HepG2 (cell line): ENCODE results near the gene SLC30A4. TPM values are rescaled to one million over a fixed set of nuclear protein-coding genes. Genes with fewer than 3 reads are reported as not detected.

ENCODE experiments used
- ATAC-seq: fragments of 200-7000 bp; cut with Tn5 transposase; 3 replicates; pipeline ENCODE4 v1.9.1; 2020; ENCODE audit warnings: mild to moderate bottlenecking, moderate library complexity
- BruUV-seq: library from RNA; stranded (reverse); fragments of 400-500 nt; replicated peaks from 2 replicates; lab custom pipeline; 2021; lab: Mats Ljungman, UMichigan
- CTCF ChIA-PET: fragments of 300-600 bp; formaldehyde crosslinking; extraction: SDS; loops from one replicate; lab custom pipeline; 2021; ENCODE audit warnings: low total read pairs, inconsistent platforms, low intra/inter-chr PET ratio; lab: Yijun Ruan, JAX
- POLR2A ChIA-PET: fragments of 350-600 bp; sonication (Branson Sonifier 250); formaldehyde crosslinking; loops from one replicate; lab custom pipeline; 2020; ENCODE audit warnings: antibody characterized with exemption, inconsistent platforms; lab: Yijun Ruan, JAX
- DNase-seq: peaks from one replicate; pipeline ENCODE4 v3.0.0-alpha.2; 2015; ENCODE audit warnings: low spot score
- FAIRE-seq: peaks from 3 replicates; lab custom pipeline; 2011; peaks lifted over from hg19 to GRCh38; lab: Jason Lieb, UNC
- H2AFZ ChIP-seq: one replicate; pipeline ENCODE4 v1.6.1; 2011; ENCODE audit warnings: low read length, inconsistent platforms
- H3K27ac ChIP-seq: fragments of 300-600 bp; 3 replicates; pipeline ENCODE4 v1.8.0; 2011; ENCODE audit warnings: mixed run types, mild to moderate bottlenecking, mixed read lengths, low read length, inconsistent platforms; ENCODE audit not compliant: insufficient read depth; ENCODE audit errors: extremely low read length
- H3K27me3 ChIP-seq, 2 experiments: fragments of 200-600 bp in 1 of 2; 2 replicates in 1 of 2; 3 replicates in 1 of 2; pipeline versions ENCODE4 v1.6.0 to v1.8.0; 2011; ENCODE audit warnings: low read length in 2 of 2, mild to moderate bottlenecking in 2 of 2, moderate library complexity in 2 of 2, inconsistent platforms in 1 of 2; ENCODE audit not compliant: insufficient read depth in 2 of 2, control insufficient read depth in 1 of 2
- H3K36me3 ChIP-seq, 2 experiments: fragments of 200-600 bp in 1 of 2; replicated peaks in 1 of 2; 2 replicates in 1 of 2; 3 replicates in 1 of 2; pipeline versions ENCODE4 v1.5.1 to v1.8.0; 2011; ENCODE audit warnings: low read length in 2 of 2, inconsistent platforms in 1 of 2; ENCODE audit not compliant: insufficient read depth in 2 of 2, control insufficient read depth in 1 of 2
- H3K4me1 ChIP-seq: 2 replicates; pipeline ENCODE4 v1.5.1; 2012; ENCODE audit warnings: low read length, inconsistent platforms; ENCODE audit not compliant: insufficient read depth
- H3K4me2 ChIP-seq: 2 replicates; pipeline ENCODE4 v1.6.0; 2011; ENCODE audit warnings: low read depth, low read length, inconsistent platforms
- H3K4me3 ChIP-seq, 3 experiments: fragments of 200-600 bp in 1 of 3; sonication (generic), shearing (Covaris generic) in 1 of 3; replicated peaks in 1 of 3; 2 replicates each; pipeline ENCODE4 v1.5.1; 2011 to 2016; ENCODE audit warnings: low read length in 3 of 3, inconsistent platforms in 2 of 3, low read depth in 2 of 3, mild to moderate bottlenecking in 2 of 3, control low read depth in 1 of 3, mixed read lengths in 1 of 3; ENCODE audit not compliant: insufficient read depth in 1 of 3
- H3K79me2 ChIP-seq: one replicate; pipeline ENCODE4 v1.6.1; 2011; ENCODE audit warnings: low read length, inconsistent platforms; ENCODE audit not compliant: insufficient read depth
- H3K9ac ChIP-seq: 2 replicates; pipeline ENCODE4 v1.6.0; 2011; ENCODE audit warnings: mild to moderate bottlenecking, low read depth, low read length, inconsistent platforms; ENCODE audit not compliant: insufficient read depth
- H3K9me3 ChIP-seq: 2 replicates; pipeline ENCODE4 v1.5.1; 2012; ENCODE audit warnings: mild to moderate bottlenecking, low read length
- H4K20me1 ChIP-seq: 2 replicates; pipeline ENCODE4 v1.6.0; 2011; ENCODE audit warnings: inconsistent platforms, mild to moderate bottlenecking, low read length, moderate library complexity; ENCODE audit not compliant: insufficient read depth
- BCL6 ChIP-seq: IDR thresholded peaks from 2 replicates; pipeline ENCODE4 v1.6.1; 2016; ENCODE audit warnings: missing genetic modification reagents, missing compliant biosample characterization
- GRHL1 ChIP-seq: sonication (generic); formaldehyde crosslinking; conservative IDR thresholded peaks from 2 replicates; pipeline ENCODE4 v1.8.0; 2022; ENCODE audit warnings: missing genetic modification reagents
- GTF2F1 ChIP-seq: fragments of 150-350 bp; IDR thresholded peaks from 2 replicates; pipeline ENCODE4 v1.6.1; 2014; ENCODE audit warnings: low read length
- HNRNPL ChIP-seq: fragments of 200-400 bp; formaldehyde crosslinking; IDR thresholded peaks from 2 replicates; pipeline ENCODE4 v1.6.1; 2017; ENCODE audit warnings: mild to moderate bottlenecking, low read depth, low read length
- MIER2 ChIP-seq: IDR thresholded peaks from 2 replicates; pipeline ENCODE4 v1.6.1; 2016; ENCODE audit warnings: missing biosample characterization, missing genetic modification reagents
- NRL ChIP-seq: sonication (generic); formaldehyde crosslinking; IDR thresholded peaks from 2 replicates; pipeline ENCODE4 v1.5.0; 2020; ENCODE audit warnings: missing genetic modification reagents, mild to moderate bottlenecking, moderate library complexity, borderline replicate concordance
- SRSF1 ChIP-seq: fragments of 200-400 bp; formaldehyde crosslinking; optimal IDR thresholded peaks from 2 replicates; pipeline ENCODE3; 2017; ENCODE audit warnings: mild to moderate bottlenecking, low read depth, low read length, moderate library complexity
- ZNF230 ChIP-seq: sonication (generic); formaldehyde crosslinking; IDR thresholded peaks from 2 replicates; pipeline ENCODE4 v1.4.0; 2020; ENCODE audit warnings: mild to moderate bottlenecking, missing genetic modification reagents
- ZNF232 ChIP-seq: sonication (generic); formaldehyde crosslinking; IDR thresholded peaks from 2 replicates; pipeline ENCODE4 v1.4.0; 2020; ENCODE audit warnings: missing genetic modification reagents, borderline replicate concordance
- ZNF749 ChIP-seq: sonication (generic); formaldehyde crosslinking; IDR thresholded peaks from 2 replicates; pipeline ENCODE4 v1.8.0; 2022; ENCODE audit warnings: mild to moderate bottlenecking, missing genetic modification reagents, moderate library complexity, borderline replicate concordance
- ZNF891 ChIP-seq: sonication (generic); formaldehyde crosslinking; IDR thresholded peaks from 2 replicates; pipeline ENCODE4 v1.5.0; 2020; ENCODE audit warnings: mild to moderate bottlenecking, missing genetic modification reagents
- WGBS: methylation state at CpG from one replicate; pipeline ENCODE4 v1.1.6; 2017; ENCODE audit warnings: low lambda C conversion rate; 5-methylcytosine and 5-hydroxymethylcytosine counted together
- in situ Hi-C: cut with HindIII; loops from 2 replicates; pipeline ENCODE4 v1.10.0; 2017; ENCODE audit warnings: low pct_unique_long_range_greater_than_20kb; ENCODE audit not compliant: extremely low pct_ligation_motif_present
- intact Hi-C: fragments of 100-400 bp; cut with micrococcal nuclease; formaldehyde crosslinking; loops from one replicate; pipeline ENCODE4 v1.10.0; 2022; ENCODE audit not compliant: unreplicated experiment
- polyA plus RNA-seq, 8 experiments: library from polyadenylated mRNA; depleted of rRNA in 3 of 8; stranded (reverse) in 7 of 8; unstranded in 1 of 8; fragments of >200 nt; fragmentation: Illumina TruSeq in 4 of 8; extraction: Trizol in 4 of 8; gene quantifications; 2 replicates each; pipeline versions ENCODE4 v1.2.1 to v1.2.3, GENCODE V29; 2011 to 2016; ENCODE audit warnings: low read depth in 4 of 8, missing spikeins in 1 of 8, mixed read lengths in 1 of 8; ENCODE audit not compliant: insufficient read depth in 1 of 8
- total RNA-seq, 5 experiments: library from RNA; depleted of rRNA; stranded (reverse); fragments of >200 nt; fragmentation: Illumina TruSeq; extraction: Trizol; gene quantifications; 2 replicates each; pipeline ENCODE4 v1.2.3, GENCODE V29; 2016; ENCODE audit warnings: low read depth in 1 of 5

The SLC30A4 gene
- total and polyA plus RNA-seq, 2 of the 13 experiments (the other 11 are each of a cell fraction or from before 2014, with no cell fraction given): 0.01 to 0.04 TPM

- Histone ChIP-seq H3K4me1 (peaks cover 29% of the 10 kb centered on the region), H3K79me2 (no peaks in the 10 kb centered on the region), H3K27me3 (peaks cover 10 to 60% of the 10 kb centered on the region in 2 experiments; a peak in 4 of 5 replicates)
- CTCF ChIA-PET: interaction anchor here (1.4 kb wide), 1 partner anchor 18 kb away, joined by 4 read pairs; no protein-coding TSS in a partner anchor
- peak; percentile 63 for ATAC-seq
- WGBS: 16% methylated on average over 8 of the region's 13 CpGs
- TF ChIP-seq NRL: 0 out of 2 replicates have a peak, but pooled peaks have one; percentile 21
- TF ChIP-seq ZNF891 (CRISPR knock-in tag): 0 out of 2 replicates have a peak, but pooled peaks have one; percentile 28
- no peak for TF ChIP-seq HNRNPL
- TF ChIP-seq, all 625 proteins: peak for 2
- Histone ChIP-seq H2AFZ (no peak overlapping the region), H3K4me3 (no peak overlapping the region; a peak in 1 of 6 replicates), H4K20me1 (no peaks in the 10 kb centered on the region), H3K36me3 (no peaks in the 10 kb centered on the region), H3K9me3 (no peaks in the 10 kb centered on the region), H3K27ac (no peak overlapping the region), H3K4me2 (peak overlapping the region; percentile 45; the same call in 1 of the 2 replicates), H3K9ac (no peak overlapping the region)
- FAIRE-seq: no peak
- POLR2A ChIA-PET: no interaction called here
- in situ Hi-C loops (no loop called here), intact Hi-C loops (no loop called here)
- no TSS peak for BruUV-seq
- DNase-seq: no peak
Measured at GRCh38 chr15:45448066-45448915, 74.3 kb downstream of the SLC30A4 start.

DNA sequence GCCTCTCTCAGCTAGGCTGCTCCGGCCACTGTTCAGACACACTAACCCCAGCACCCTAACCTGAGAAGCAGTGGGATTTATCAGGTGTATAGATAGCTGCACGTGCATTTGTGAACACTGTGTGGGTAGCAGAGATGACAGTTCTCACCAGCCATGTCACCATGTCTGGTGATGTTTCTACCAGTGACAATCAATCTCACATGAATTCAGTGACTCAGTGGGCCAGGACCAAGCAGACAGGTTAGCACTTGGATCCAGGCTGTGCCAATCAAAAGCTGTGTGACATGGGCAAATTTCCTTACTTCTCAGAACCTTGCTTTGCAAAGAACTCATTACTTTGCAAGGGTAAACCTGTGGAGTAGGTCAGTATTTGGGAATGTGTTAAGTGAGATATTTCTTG, 78.9 kb downstream of the SLC30A4 start:
- BruUV-seq: no TSS peak
- no peak for TF ChIP-seq GRHL1 (CRISPR knock-in tag)
- TF ChIP-seq ZNF230: no peak
- TF ChIP-seq BCL6 (CRISPR knock-in tag): no peak
- TF ChIP-seq MIER2 (CRISPR knock-in tag): no peak
- no peak for TF ChIP-seq GTF2F1
- no peak for TF ChIP-seq SRSF1
- TF ChIP-seq ZNF232 (CRISPR knock-in tag): no peak
- TF ChIP-seq ZNF749: no peak

More for the DNA sequence above, 78.9 kb downstream of the SLC30A4 start:
- ChIA-PET CTCF (no interaction called here), POLR2A (no interaction called here)
- no peak overlapping the region for H3K4me3 ChIP-seq
- no peaks in the 10 kb centered on the region for H4K20me1 ChIP-seq
- H3K4me2 ChIP-seq: no peak overlapping the region
- DNase-seq: no peak
- peaks cover 43% of the 10 kb centered on the region for H3K4me1 ChIP-seq
- no peaks in the 10 kb centered on the region for H3K79me2 ChIP-seq
- peaks cover 2 to 33% of the 10 kb centered on the region in 2 experiments; a peak in 4 of 5 replicates for H3K27me3 ChIP-seq
- intact Hi-C loops (no loop called here), in situ Hi-C loops (no loop called here)
- no peak overlapping the region for H3K27ac ChIP-seq
- no peak for ATAC-seq
- 82% methylated on average over 1 of the region's 2 CpGs for WGBS
- H2AFZ ChIP-seq: no peak overlapping the region
- H3K9me3 ChIP-seq: no peaks in the 10 kb centered on the region
- H3K9ac ChIP-seq: no peak overlapping the region
- no peaks in the 10 kb centered on the region for H3K36me3 ChIP-seq
- no peak for FAIRE-seq
